Measurements from ENCODE around the gene CMSS1.
A peak's percentile ranks its signal among the peaks of the same experiment; 100 is the strongest.

The CMSS1 gene

GRCh38 chr3:99907959-99908544 is 90.4 kb downstream of the CMSS1 start:
- DNase-seq (ENCODE audit: low read depth), result no peak
- TF ChIP-seq CTCF (conservative IDR thresholded peaks at IDR 0.05; ENCODE audit: low read depth, low read length), result no peak

GRCh38 chr3:99909714-99910495 is 92.2 kb downstream of the CMSS1 start:
- TF ChIP-seq CTCF (conservative IDR thresholded peaks at IDR 0.05; ENCODE audit: low read depth, low read length), result no peak
- peak; percentile 76 for DNase-seq (ENCODE audit: low read depth)
- H3K4me3 ChIP-seq (ENCODE audit: low read length), result no peak overlapping the region

More at GRCh38 chr3:99907959-99908544, 90.4 kb downstream of the CMSS1 start:
- H3K4me3 ChIP-seq (ENCODE audit: low read length), result no peak overlapping the region

GRCh38 chr3:99910752-99911290 is 93.2 kb downstream of the CMSS1 start:
- no peak for TF ChIP-seq CTCF (conservative IDR thresholded peaks at IDR 0.05; ENCODE audit: low read depth, low read length)
- H3K4me3 ChIP-seq (ENCODE audit: low read length), result no peak overlapping the region
- peak; percentile 43 for DNase-seq (ENCODE audit: low read depth)

- TF ChIP-seq CTCF (conservative IDR thresholded peaks at IDR 0.05; ENCODE audit: low read depth, low read length), result no peak
- no peak overlapping the region for H3K4me3 ChIP-seq (ENCODE audit: low read length)
- peak; percentile 54 for DNase-seq (ENCODE audit: low read depth)
Measured at GRCh38 chr3:99911433-99911832, 93.8 kb downstream of the CMSS1 start.

- no peak for TF ChIP-seq CTCF (conservative IDR thresholded peaks at IDR 0.05; ENCODE audit: low read depth, low read length)
- H3K4me3 ChIP-seq (ENCODE audit: low read length), result no peak overlapping the region
- no peak for DNase-seq (ENCODE audit: low read depth)
Measured at GRCh38 chr3:99915906-99916432, 98.3 kb downstream of the CMSS1 start.

- DNase-seq (ENCODE audit: low read depth), result no peak
- H3K4me3 ChIP-seq (ENCODE audit: low read length), result no peak overlapping the region
- TF ChIP-seq CTCF (conservative IDR thresholded peaks at IDR 0.05; ENCODE audit: low read depth, low read length), result no peak
Measured at GRCh38 chr3:99918715-99919114, 101.1 kb downstream of the CMSS1 start.
